Trophoblast cell (in vitro differentiated cells and primary cell): ENCODE results near the gene UPF2.
"Not testable (repeated sequence)": the region's sequence is repeated elsewhere in the genome, so short reads cannot be mapped to it uniquely, and the experiment has no call there.

Experiments used
- DNase-seq, 2 donors: peaks; one replicate each; pipeline ENCODE4 v3.0.0-alpha.2; 2016
- H2AFZ ChIP-seq: 2 replicates; pipeline ENCODE4 v1.6.1; 2013; ENCODE audit warnings: low read length, moderate library complexity, mild to moderate bottlenecking; ENCODE audit not compliant: insufficient read depth, poor library complexity
- H2AK5ac ChIP-seq: 2 replicates; pipeline ENCODE4 v1.6.1; 2013; ENCODE audit warnings: mild to moderate bottlenecking, low read length
- H2BK120ac ChIP-seq: 2 replicates; pipeline ENCODE4 v1.6.1; 2013; ENCODE audit warnings: low read length, mild to moderate bottlenecking, moderate library complexity; ENCODE audit not compliant: insufficient read depth, poor library complexity
- H2BK12ac ChIP-seq: 2 replicates; pipeline ENCODE4 v1.6.1; 2013; ENCODE audit warnings: mild to moderate bottlenecking, low read length, moderate library complexity
- H2BK5ac ChIP-seq: 2 replicates; pipeline ENCODE4 v1.6.1; 2013; ENCODE audit warnings: low read length, low read depth, moderate library complexity, mild to moderate bottlenecking; ENCODE audit not compliant: poor library complexity
- H3K14ac ChIP-seq: 2 replicates; pipeline ENCODE4 v1.6.1; 2013; ENCODE audit warnings: mild to moderate bottlenecking, low read length
- H3K18ac ChIP-seq: 2 replicates; pipeline ENCODE4 v1.6.1; 2013; ENCODE audit warnings: mild to moderate bottlenecking, low read length
- H3K23ac ChIP-seq: 2 replicates; pipeline ENCODE4 v1.6.1; 2013; ENCODE audit warnings: low read length
- H3K27ac ChIP-seq: 2 replicates; pipeline ENCODE4 v1.5.1; 2013; ENCODE audit warnings: low read depth, mild to moderate bottlenecking, inconsistent platforms, low read length, moderate library complexity
- H3K27me3 ChIP-seq: 2 replicates; pipeline ENCODE4 v1.6.1; 2013; ENCODE audit warnings: inconsistent platforms, mild to moderate bottlenecking, low read length, moderate library complexity; ENCODE audit not compliant: insufficient read depth
- H3K36me3 ChIP-seq, 2 experiments: 1 replicate in 1 of 2; 2 replicates in 1 of 2; pipeline ENCODE4 v1.6.1; 2013; ENCODE audit warnings: low read length in 2 of 2, mild to moderate bottlenecking in 2 of 2, moderate library complexity in 1 of 2; ENCODE audit not compliant: insufficient read depth in 2 of 2, control insufficient read depth in 1 of 2
- H3K4ac ChIP-seq: 2 replicates; pipeline ENCODE4 v1.6.1; 2013; ENCODE audit warnings: low read depth, mild to moderate bottlenecking, low read length, moderate library complexity
- H3K4me1 ChIP-seq, 2 experiments: 1 replicate in 1 of 2; 2 replicates in 1 of 2; pipeline ENCODE4 v1.6.1; 2013; ENCODE audit warnings: low read length in 2 of 2, mild to moderate bottlenecking in 2 of 2, moderate library complexity in 1 of 2; ENCODE audit not compliant: insufficient read depth in 2 of 2, control insufficient read depth in 1 of 2
- H3K4me2 ChIP-seq: 2 replicates; pipeline ENCODE4 v1.6.1; 2013; ENCODE audit warnings: inconsistent platforms, mild to moderate bottlenecking, low read length, moderate library complexity
- H3K4me3 ChIP-seq: 2 replicates; pipeline ENCODE4 v1.5.1; 2013; ENCODE audit warnings: mild to moderate bottlenecking, low read depth, low read length, inconsistent platforms
- H3K79me1 ChIP-seq: one replicate; pipeline ENCODE4 v1.6.1; 2013; ENCODE audit warnings: low read length
- H3K79me2 ChIP-seq: 2 replicates; pipeline ENCODE4 v1.6.1; 2013; ENCODE audit warnings: low read length, mild to moderate bottlenecking; ENCODE audit not compliant: control insufficient read depth, insufficient read depth, poor library complexity
- H3K9ac ChIP-seq: 2 replicates; pipeline ENCODE4 v1.6.1; 2013; ENCODE audit warnings: mild to moderate bottlenecking, low read length
- H3K9me3 ChIP-seq: 2 replicates; pipeline ENCODE4 v1.6.1; 2013; ENCODE audit warnings: low read depth, mild to moderate bottlenecking, control low read depth, inconsistent platforms, low read length; ENCODE audit not compliant: insufficient read depth
- H4K12ac ChIP-seq: 2 replicates; pipeline ENCODE4 v1.6.1; 2013; ENCODE audit warnings: low read depth, mild to moderate bottlenecking, low read length, moderate library complexity
- H4K8ac ChIP-seq: 2 replicates; pipeline ENCODE4 v1.6.1; 2013; ENCODE audit warnings: low read depth, mild to moderate bottlenecking, low read length, moderate library complexity
- H4K91ac ChIP-seq: one replicate; pipeline ENCODE4 v1.6.1; 2013; ENCODE audit warnings: low read depth, mild to moderate bottlenecking, low read length, moderate library complexity
- WGBS: extraction: QIAGEN DNeasy Blood & Tissue Kit; methylation state at CpG from one replicate; pipeline ENCODE4 v1.1.7; 2013; ENCODE audit warnings: missing lambda C conversion rate; ENCODE audit not compliant: insufficient read length, insufficient coverage; ENCODE audit errors: extremely low coverage; 5-methylcytosine and 5-hydroxymethylcytosine counted together

The UPF2 gene

GRCh38 chr10:12019283-12019971 lies 23.2 kb downstream of the UPF2 start:
- Histone ChIP-seq H2AK5ac (no peak overlapping the region), H3K4me1 (no peaks in the 10 kb centered on the region), H3K27ac (no peak overlapping the region), H3K9ac (no peak overlapping the region), H3K4me2 (no peak overlapping the region), H3K27me3 (no peaks in the 10 kb centered on the region), H2AFZ (no peak overlapping the region), H4K8ac (no peak overlapping the region), H3K79me1 (no peaks in the 10 kb centered on the region), H3K79me2 (no peaks in the 10 kb centered on the region), H2BK12ac (no peak overlapping the region), H4K91ac (no peak overlapping the region), H3K36me3 (peaks cover 3 to 5% of the 10 kb centered on the region in 2 experiments), H3K4me3 (no peak overlapping the region), H3K23ac (no peak overlapping the region), H3K14ac (no peak overlapping the region), H3K4ac (no peak overlapping the region), H4K12ac (no peak overlapping the region), H2BK5ac (no peak overlapping the region), H3K18ac (no peak overlapping the region), H2BK120ac (no peak overlapping the region), H3K9me3 (no peaks in the 10 kb centered on the region)
- peak in 1 of 2 donors; percentile 2 for DNase-seq
- WGBS, result no CpG with 5 or more reads among the region's 9 CpGs

- DNase-seq, result peak in 1 of 2 donors; percentile 24
- peaks cover 3 to 4% of the 10 kb centered on the region in 2 experiments for H3K36me3 ChIP-seq
- no peak overlapping the region for H2BK5ac ChIP-seq
- H3K27me3 ChIP-seq, result no peaks in the 10 kb centered on the region
- H3K18ac ChIP-seq, result no peak overlapping the region
- H3K79me1 ChIP-seq, result no peaks in the 10 kb centered on the region
- H2BK120ac ChIP-seq, result no peak overlapping the region
- H2BK12ac ChIP-seq, result no peak overlapping the region
- H2AK5ac ChIP-seq, result no peak overlapping the region
- no peak overlapping the region for H4K91ac ChIP-seq
- H3K4me1 ChIP-seq, result no peaks in the 10 kb centered on the region
- H3K4me3 ChIP-seq, result no peak overlapping the region
- no peak overlapping the region for H3K4ac ChIP-seq
- H3K23ac ChIP-seq, result no peak overlapping the region
- no peak overlapping the region for H2AFZ ChIP-seq
- no peak overlapping the region for H3K27ac ChIP-seq
- H4K8ac ChIP-seq, result no peak overlapping the region
- H3K9me3 ChIP-seq, result no peaks in the 10 kb centered on the region
- no peaks in the 10 kb centered on the region for H3K79me2 ChIP-seq
- no peak overlapping the region for H3K9ac ChIP-seq
- H3K14ac ChIP-seq, result no peak overlapping the region
- no peak overlapping the region for H4K12ac ChIP-seq
- no CpG with 5 or more reads among the region's 6 CpGs for WGBS
- H3K4me2 ChIP-seq, result no peak overlapping the region
Observed at GRCh38 chr10:12018438-12019282, 23.9 kb downstream of the UPF2 start.

GRCh38 chr10:12013926-12014325 lies 28.7 kb downstream of the UPF2 start:
- Histone ChIP-seq H3K4ac (no peak overlapping the region), H3K9me3 (peaks cover 3% of the 10 kb centered on the region), H3K23ac (no peak overlapping the region), H3K18ac (no peak overlapping the region), H4K12ac (no peak overlapping the region), H2BK12ac (no peak overlapping the region), H3K79me1 (no peaks in the 10 kb centered on the region), H2AK5ac (no peak overlapping the region), H2BK5ac (no peak overlapping the region), H2BK120ac (no peak overlapping the region), H3K14ac (no peak overlapping the region), H3K4me3 (no peak overlapping the region), H3K27ac (no peak overlapping the region), H3K4me2 (no peak overlapping the region), H2AFZ (no peak overlapping the region), H3K79me2 (no peaks in the 10 kb centered on the region), H3K4me1 (no peaks in the 10 kb centered on the region), H3K36me3 (peaks cover 11 to 13% of the 10 kb centered on the region in 2 experiments), H4K8ac (no peak overlapping the region), H4K91ac (no peak overlapping the region), H3K9ac (no peak overlapping the region), H3K27me3 (no peaks in the 10 kb centered on the region)
- no peak for DNase-seq
- whole genome bisulfite sequencing, result no CpG with 5 or more reads among the region's 1 CpG

GRCh38 chr10:12013391-12013790 lies 29.2 kb downstream of the UPF2 start:
- peaks cover 12 to 13% of the 10 kb centered on the region in 2 experiments for H3K36me3 ChIP-seq
- not testable (repeated sequence) for H4K8ac ChIP-seq, H3K23ac ChIP-seq, H2BK5ac ChIP-seq, H3K79me2 ChIP-seq, H2AFZ ChIP-seq, H3K18ac ChIP-seq, H3K9me3 ChIP-seq, H3K4me1 ChIP-seq, H3K79me1 ChIP-seq, H2BK12ac ChIP-seq, H3K9ac ChIP-seq, DNase-seq, H3K14ac ChIP-seq, H2BK120ac ChIP-seq, H4K12ac ChIP-seq, H3K4me3 ChIP-seq, H3K4ac ChIP-seq, H3K27ac ChIP-seq, H3K4me2 ChIP-seq, H4K91ac ChIP-seq, H2AK5ac ChIP-seq, H3K27me3 ChIP-seq
- WGBS, result no CpG with 5 or more reads among the region's 6 CpGs
